ENCODE measurements around the gene RABGEF1.

The RABGEF1 gene

DNA sequence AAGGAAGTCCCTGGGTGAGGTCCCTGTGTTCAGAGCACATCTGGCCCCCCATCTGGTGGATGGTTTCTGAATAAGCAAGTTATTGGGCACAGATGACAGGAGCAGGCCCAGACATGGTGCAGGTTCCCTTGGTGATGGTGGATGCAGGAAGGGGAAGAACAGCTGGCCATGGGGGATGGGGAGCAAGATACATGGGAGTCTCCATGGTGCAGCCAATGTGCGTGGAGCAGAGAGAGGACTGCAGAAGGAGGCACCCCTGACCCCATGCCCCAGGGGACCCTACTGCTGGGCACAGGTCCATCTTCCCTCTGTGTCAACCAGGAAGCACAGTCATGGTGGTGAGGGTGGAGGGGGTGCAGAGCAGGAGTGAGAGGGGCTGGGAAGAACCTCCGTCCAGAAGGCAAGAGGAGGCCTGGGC, 43.8 kb upstream of the RABGEF1 start:
- no peak overlapping the region for H3K4me2 ChIP-seq (ENCODE audit: low read length)
- no peaks in the 10 kb centered on the region for H3K27me3 ChIP-seq (ENCODE audit: low read depth, low read length)
- H3K27ac ChIP-seq (ENCODE audit: low read length), result no peak overlapping the region
- H2AFZ ChIP-seq (ENCODE audit: low read depth, low read length), result no peak overlapping the region
- no peaks in the 10 kb centered on the region for H3K79me2 ChIP-seq (ENCODE audit: low read length)
- no peaks in the 10 kb centered on the region for H3K36me3 ChIP-seq (replicated peaks; ENCODE audit: low read depth, low read length)
- no peak for TF ChIP-seq EZH2phosphoT487 (IDR thresholded peaks at IDR 0.05; ENCODE audit: low read depth)
- TF ChIP-seq, protein P1, sequence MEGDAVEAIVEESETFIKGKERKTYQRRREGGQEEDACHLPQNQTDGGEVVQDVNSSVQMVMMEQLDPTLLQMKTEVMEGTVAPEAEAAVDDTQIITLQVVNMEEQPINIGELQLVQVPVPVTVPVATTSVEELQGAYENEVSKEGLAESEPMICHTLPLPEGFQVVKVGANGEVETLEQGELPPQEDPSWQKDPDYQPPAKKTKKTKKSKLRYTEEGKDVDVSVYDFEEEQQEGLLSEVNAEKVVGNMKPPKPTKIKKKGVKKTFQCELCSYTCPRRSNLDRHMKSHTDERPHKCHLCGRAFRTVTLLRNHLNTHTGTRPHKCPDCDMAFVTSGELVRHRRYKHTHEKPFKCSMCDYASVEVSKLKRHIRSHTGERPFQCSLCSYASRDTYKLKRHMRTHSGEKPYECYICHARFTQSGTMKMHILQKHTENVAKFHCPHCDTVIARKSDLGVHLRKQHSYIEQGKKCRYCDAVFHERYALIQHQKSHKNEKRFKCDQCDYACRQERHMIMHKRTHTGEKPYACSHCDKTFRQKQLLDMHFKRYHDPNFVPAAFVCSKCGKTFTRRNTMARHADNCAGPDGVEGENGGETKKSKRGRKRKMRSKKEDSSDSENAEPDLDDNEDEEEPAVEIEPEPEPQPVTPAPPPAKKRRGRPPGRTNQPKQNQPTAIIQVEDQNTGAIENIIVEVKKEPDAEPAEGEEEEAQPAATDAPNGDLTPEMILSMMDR (IDR thresholded peaks at IDR 0.05; ENCODE audit: low read depth, low read length), result no peak
- no peak overlapping the region for H3K4me3 ChIP-seq (ENCODE audit: low read length)
- no peaks in the 10 kb centered on the region for H3K9me3 ChIP-seq (ENCODE audit: insufficient read depth, low read length)
- no peaks in the 10 kb centered on the region for H3K4me1 ChIP-seq (ENCODE audit: low read length)
- no peak overlapping the region for H3K9ac ChIP-seq (ENCODE audit: low read length)
- no peaks in the 10 kb centered on the region for H4K20me1 ChIP-seq (ENCODE audit: insufficient read depth, low read length)

DNA sequence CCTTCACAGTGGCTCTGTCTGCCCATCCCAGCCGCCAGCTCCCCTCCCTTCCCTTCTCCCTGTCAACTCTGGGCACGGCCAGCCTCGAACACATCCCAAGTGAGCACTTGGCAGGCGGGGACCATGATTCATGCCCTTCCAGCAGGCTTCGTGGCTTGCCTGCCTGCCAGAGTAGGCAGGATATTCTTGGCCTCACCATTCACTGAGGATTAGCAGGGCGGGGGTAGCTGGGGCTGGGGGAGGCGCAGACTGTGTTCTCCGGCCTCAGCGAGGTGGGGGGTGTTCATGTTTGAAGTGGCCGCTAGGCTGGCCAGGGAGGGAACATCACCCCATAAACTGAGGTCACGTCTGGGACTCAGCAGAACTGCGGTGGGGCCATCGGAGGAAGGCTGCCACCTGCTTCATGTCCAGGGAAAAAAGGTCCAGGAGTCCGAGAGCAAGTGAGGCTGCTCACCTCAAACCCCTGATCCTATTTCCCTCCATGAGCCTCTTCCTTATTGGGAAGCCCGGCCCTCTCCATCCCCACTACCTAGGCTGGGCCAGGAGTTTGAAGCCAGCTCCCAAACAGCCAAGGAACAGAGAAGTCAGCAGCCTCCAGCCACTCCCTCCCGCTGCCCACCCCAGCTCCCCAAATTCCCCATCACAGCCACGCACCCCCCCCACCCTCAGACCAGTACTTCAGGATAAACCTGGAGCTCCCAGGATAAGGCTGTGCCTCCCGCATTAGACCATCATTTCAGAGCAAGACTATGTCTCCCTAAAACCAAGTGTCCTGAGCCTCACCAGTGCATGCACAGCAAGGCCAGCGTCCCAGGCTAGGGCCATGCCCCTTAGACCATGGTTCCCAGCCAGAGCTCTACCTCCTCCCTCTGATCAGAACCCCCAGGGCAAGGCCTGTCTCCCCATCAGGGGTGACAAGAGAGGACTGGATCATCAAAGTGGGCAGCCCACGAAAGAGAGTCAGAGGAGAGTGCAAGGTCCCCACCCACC, 42.8 kb upstream of the RABGEF1 start:
- Histone ChIP-seq H3K79me2 (ENCODE audit: low read length) (no peaks in the 10 kb centered on the region), H3K9ac (ENCODE audit: low read length) (no peak overlapping the region), H3K9me3 (ENCODE audit: insufficient read depth, low read length) (no peaks in the 10 kb centered on the region), H3K4me1 (ENCODE audit: low read length) (no peaks in the 10 kb centered on the region), H3K4me2 (ENCODE audit: low read length) (no peak overlapping the region), H3K27ac (ENCODE audit: low read length) (no peak overlapping the region), H4K20me1 (ENCODE audit: insufficient read depth, low read length) (no peaks in the 10 kb centered on the region), H3K36me3 (replicated peaks; ENCODE audit: low read depth, low read length) (no peaks in the 10 kb centered on the region), H3K4me3 (ENCODE audit: low read length) (no peak overlapping the region), H2AFZ (ENCODE audit: low read depth, low read length) (no peak overlapping the region), H3K27me3 (ENCODE audit: low read depth, low read length) (no peaks in the 10 kb centered on the region)
- TF ChIP-seq, protein P1 (IDR thresholded peaks at IDR 0.05; ENCODE audit: low read depth, low read length), result no peak
- TF ChIP-seq EZH2phosphoT487 (IDR thresholded peaks at IDR 0.05; ENCODE audit: low read depth), result no peak

DNA sequence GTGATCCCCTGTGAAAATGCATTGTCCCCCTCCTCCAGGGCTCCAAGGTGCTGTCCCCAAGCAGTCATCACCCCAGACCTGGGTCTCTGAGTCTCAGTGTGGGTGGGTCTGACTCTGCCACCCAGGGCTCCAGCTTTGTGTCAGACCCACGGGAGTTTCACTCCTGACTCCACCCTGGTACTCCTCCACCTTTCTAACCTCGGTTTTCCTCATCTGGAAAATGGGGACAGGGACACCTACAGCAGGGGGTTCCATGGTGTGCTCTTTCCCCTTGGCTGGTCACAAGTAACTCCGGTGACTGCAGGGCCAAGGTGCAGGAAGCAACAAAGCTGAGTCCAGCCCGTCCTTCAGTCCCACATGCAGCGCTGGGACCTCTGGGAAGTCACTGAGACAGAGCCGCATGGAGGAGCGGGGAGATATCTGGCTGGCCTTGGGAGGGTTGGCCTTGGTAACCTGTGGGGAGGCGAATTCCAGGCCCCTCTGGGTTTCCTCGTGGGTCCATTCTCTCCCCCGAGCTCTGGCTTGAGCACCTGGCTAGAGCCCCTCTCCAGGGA, 41.8 kb upstream of the RABGEF1 start:
- H3K36me3 ChIP-seq (replicated peaks; ENCODE audit: low read depth, low read length), result no peaks in the 10 kb centered on the region
- H3K27ac ChIP-seq (ENCODE audit: low read length), result no peak overlapping the region
- TF ChIP-seq, protein P1 (IDR thresholded peaks at IDR 0.05; ENCODE audit: low read depth, low read length), result no peak
- TF ChIP-seq EZH2phosphoT487 (IDR thresholded peaks at IDR 0.05; ENCODE audit: low read depth), result no peak
- H3K79me2 ChIP-seq (ENCODE audit: low read length), result no peaks in the 10 kb centered on the region
- H2AFZ ChIP-seq (ENCODE audit: low read depth, low read length), result no peak overlapping the region
- H4K20me1 ChIP-seq (ENCODE audit: insufficient read depth, low read length), result no peaks in the 10 kb centered on the region
- H3K4me3 ChIP-seq (ENCODE audit: low read length), result no peak overlapping the region
- H3K9ac ChIP-seq (ENCODE audit: low read length), result no peak overlapping the region
- no peaks in the 10 kb centered on the region for H3K27me3 ChIP-seq (ENCODE audit: low read depth, low read length)
- no peaks in the 10 kb centered on the region for H3K4me1 ChIP-seq (ENCODE audit: low read length)
- H3K4me2 ChIP-seq (ENCODE audit: low read length), result no peak overlapping the region
- H3K9me3 ChIP-seq (ENCODE audit: insufficient read depth, low read length), result no peaks in the 10 kb centered on the region

DNA sequence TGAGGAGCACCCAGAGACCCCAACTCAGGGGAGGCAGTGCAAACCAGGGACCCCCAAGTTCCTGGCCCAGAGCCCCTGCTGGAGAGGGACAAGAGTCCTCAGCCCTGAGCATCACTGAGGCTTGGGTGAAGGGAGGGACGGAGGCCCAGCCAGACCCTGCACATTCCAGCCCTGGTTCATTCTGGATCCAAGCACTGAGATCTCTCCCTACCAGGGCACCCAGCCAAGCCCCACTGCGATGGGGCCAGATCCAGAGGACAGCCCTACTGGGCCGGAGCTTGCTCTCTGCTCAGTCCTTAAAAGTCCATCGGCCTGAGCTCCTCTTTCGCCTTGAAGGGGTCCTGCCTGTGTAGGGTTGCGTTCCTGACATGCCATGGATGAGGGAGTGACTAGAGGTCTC, 40.5 kb upstream of the RABGEF1 start:
- TF ChIP-seq, protein P1 (IDR thresholded peaks at IDR 0.05; ENCODE audit: low read depth, low read length), result no peak
- no peak for TF ChIP-seq EZH2phosphoT487 (IDR thresholded peaks at IDR 0.05; ENCODE audit: low read depth)
- Histone ChIP-seq H3K9me3 (ENCODE audit: insufficient read depth, low read length) (no peaks in the 10 kb centered on the region), H3K4me1 (ENCODE audit: low read length) (no peaks in the 10 kb centered on the region), H2AFZ (ENCODE audit: low read depth, low read length) (no peak overlapping the region), H4K20me1 (ENCODE audit: insufficient read depth, low read length) (no peaks in the 10 kb centered on the region), H3K9ac (ENCODE audit: low read length) (no peak overlapping the region), H3K27me3 (ENCODE audit: low read depth, low read length) (no peaks in the 10 kb centered on the region), H3K4me2 (ENCODE audit: low read length) (no peak overlapping the region), H3K79me2 (ENCODE audit: low read length) (no peaks in the 10 kb centered on the region), H3K27ac (ENCODE audit: low read length) (no peak overlapping the region), H3K36me3 (replicated peaks; ENCODE audit: low read depth, low read length) (no peaks in the 10 kb centered on the region), H3K4me3 (ENCODE audit: low read length) (no peak overlapping the region)
